Naive thymus-derived CD4-positive, alpha-beta T cell (primary cell): ENCODE results near the gene ZSCAN31. TPM values are rescaled to one million over a fixed set of nuclear protein-coding genes. Genes with fewer than 3 reads are reported as not detected.
A peak's percentile ranks its signal among the peaks of the same experiment; 100 is the strongest.
"Not testable (repeated sequence)": the region's sequence is repeated elsewhere in the genome, so short reads cannot be mapped to it uniquely, and the experiment has no call there.

ENCODE experiments used
- ATAC-seq: fragments of 150-1000 bp; cut with Tn5 transposase; 2 replicates; pipeline ENCODE4 v1.10.0; 2021; ENCODE audit warnings: mild to moderate bottlenecking, moderate library complexity
- CTCF ChIA-PET: fragments of 350-600 bp; sonication (Branson Sonifier 250); formaldehyde crosslinking; loops from one replicate; lab custom pipeline; 2021; ENCODE audit warnings: antibody characterized with exemption; lab: Charles Lee
- POLR2A ChIA-PET: fragments of 350-600 bp; sonication (Branson Sonifier 250); formaldehyde crosslinking; loops from one replicate; lab custom pipeline; 2021; ENCODE audit warnings: antibody characterized with exemption, inconsistent platforms; lab: Charles Lee
- DNase-seq, 9 donors: peaks; one replicate each; pipeline versions ENCODE4 v3.0.0 to v3.0.0-alpha.2; 2020 to 2022; ENCODE audit warnings: mixed read lengths in 1 of 9
- H3K27ac ChIP-seq: one replicate; pipeline ENCODE4 v1.7.0; 2013; ENCODE audit warnings: mild to moderate bottlenecking, low read depth, low read length, moderate library complexity
- H3K27me3 ChIP-seq, 2 donors: one replicate each; pipeline ENCODE4 v1.7.0; 2013; ENCODE audit warnings: low read length in 2 of 2, mild to moderate bottlenecking in 2 of 2, moderate library complexity in 2 of 2; ENCODE audit not compliant: control insufficient read depth in 2 of 2, insufficient read depth in 2 of 2
- H3K36me3 ChIP-seq, 3 experiments: 1 replicate in 2 of 3; 2 replicates in 1 of 3; pipeline ENCODE4 v1.7.0; 2013; ENCODE audit warnings: low read length in 3 of 3, mild to moderate bottlenecking in 3 of 3, moderate library complexity in 1 of 3; ENCODE audit not compliant: insufficient read depth in 3 of 3, control insufficient read depth in 2 of 3
- H3K4me1 ChIP-seq, 2 donors: one replicate each; pipeline ENCODE4 v1.7.0; 2013; ENCODE audit warnings: low read length in 2 of 2, mild to moderate bottlenecking in 2 of 2, moderate library complexity in 1 of 2; ENCODE audit not compliant: control insufficient read depth in 2 of 2, insufficient read depth in 2 of 2
- H3K4me3 ChIP-seq: 2 replicates; pipeline ENCODE4 v1.7.0; 2013; ENCODE audit warnings: mild to moderate bottlenecking, low read length
- H3K9me3 ChIP-seq, 3 experiments: 1 replicate in 2 of 3; 2 replicates in 1 of 3; pipeline ENCODE4 v1.7.0; 2013; ENCODE audit warnings: low read length in 3 of 3; ENCODE audit not compliant: control insufficient read depth in 2 of 3
- H3K27ac Mint-ChIP-seq, 9 donors: one replicate each; pipeline ENCODE4 v1.8.0; 2020 to 2022; ENCODE audit warnings: mixed read lengths in 9 of 9, mild to moderate bottlenecking in 8 of 9, moderate library complexity in 5 of 9, inconsistent platforms in 2 of 9
- H3K27me3 Mint-ChIP-seq, 5 donors: one replicate each; pipeline ENCODE4 v1.8.0; 2021 to 2022; ENCODE audit warnings: mixed read lengths in 5 of 5, mild to moderate bottlenecking in 1 of 5
- H3K36me3 Mint-ChIP-seq, 5 donors: one replicate each; pipeline ENCODE4 v1.8.0; 2020 to 2022; ENCODE audit warnings: mixed read lengths in 5 of 5, mild to moderate bottlenecking in 3 of 5, inconsistent platforms in 1 of 5
- H3K4me1 Mint-ChIP-seq, 7 donors: one replicate each; pipeline ENCODE4 v1.8.0; 2020 to 2022; ENCODE audit warnings: mixed read lengths in 7 of 7, mild to moderate bottlenecking in 3 of 7, inconsistent platforms in 1 of 7
- H3K4me3 Mint-ChIP-seq, 10 donors: one replicate each; pipeline ENCODE4 v1.8.0; 2020 to 2022; ENCODE audit warnings: mild to moderate bottlenecking in 10 of 10, mixed read lengths in 10 of 10, moderate library complexity in 6 of 10, inconsistent platforms in 2 of 10
- H3K9me3 Mint-ChIP-seq, 11 donors: one replicate each; pipeline ENCODE4 v1.8.0; 2020 to 2022; ENCODE audit warnings: mixed read lengths in 11 of 11, mild to moderate bottlenecking in 4 of 11, inconsistent platforms in 1 of 11, moderate library complexity in 1 of 11
- intact Hi-C, 2 donors: fragments of 100-400 bp; cut with micrococcal nuclease; formaldehyde crosslinking; loops; one replicate each; pipeline ENCODE4 v1.15.1; 2023
- polyA plus RNA-seq, 2 donors: library from polyadenylated mRNA; unstranded; fragments of 300-500 nt; fragmentation: Illumina TruSeq; gene quantifications; one replicate each; pipeline ENCODE4 v1.2.3, GENCODE V29; 2021
- total RNA-seq, 6 experiments: library from RNA in 5 of 6; stranded (reverse) in 5 of 6; gene quantifications; 1 replicate in 5 of 6; 2 replicates in 1 of 6; pipeline ENCODE4 v1.2.3 and lab custom pipeline; 2021 to 2026

Gene ZSCAN31
- total and polyA plus RNA-seq, 7 experiments from 2014 or later, result 0.56 to 2.4 (median 1.2) TPM

DNA sequence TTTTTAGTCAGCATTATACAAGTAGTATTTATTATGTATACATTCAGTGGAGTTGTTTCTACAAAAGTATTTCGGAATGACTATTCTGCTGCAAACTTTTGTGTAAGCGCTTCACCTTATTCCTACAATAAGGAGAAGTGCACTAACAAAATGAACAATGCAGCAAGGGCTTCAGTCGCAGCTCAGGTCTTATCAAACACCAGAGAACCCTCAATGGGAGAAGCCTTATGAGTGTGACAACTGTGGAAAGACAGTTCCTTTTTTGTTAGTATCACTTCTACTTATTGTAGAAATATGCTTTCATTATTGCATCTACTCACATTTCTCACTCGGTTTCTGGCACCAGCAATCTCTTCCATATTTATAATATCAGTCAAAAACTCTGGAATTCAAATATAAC, 32.6 kb upstream of the ZSCAN31 start:
- POLR2A ChIA-PET, result no interaction called here
- H3K27me3 ChIP-seq, result no peaks in the 10 kb centered on the region
- no peaks in the 10 kb centered on the region for H3K9me3 ChIP-seq
- DNase-seq (no peak), ATAC-seq (peak; percentile 57)
- H3K27me3 Mint-ChIP-seq, result no peaks in the 10 kb centered on the region
- intact Hi-C loops, result no loop called here
- CTCF ChIA-PET, result no interaction called here
- no peak overlapping the region for H3K27ac ChIP-seq
- no peak overlapping the region for H3K4me3 Mint-ChIP-seq
- H3K4me3 ChIP-seq, result no peak overlapping the region
- H3K27ac Mint-ChIP-seq, result no peak overlapping the region
- H3K9me3 Mint-ChIP-seq, result no peaks in the 10 kb centered on the region
- H3K4me1 Mint-ChIP-seq, result peaks cover 0 to 3% (median 0%) of the 10 kb centered on the region in 7 donors
- H3K36me3 ChIP-seq, result peaks cover 0 to 31% (median 3%) of the 10 kb centered on the region in 3 experiments
- H3K36me3 Mint-ChIP-seq, result peaks cover 13 to 30% (median 22%) of the 10 kb centered on the region in 5 donors
- H3K4me1 ChIP-seq, result no peaks in the 10 kb centered on the region

DNA sequence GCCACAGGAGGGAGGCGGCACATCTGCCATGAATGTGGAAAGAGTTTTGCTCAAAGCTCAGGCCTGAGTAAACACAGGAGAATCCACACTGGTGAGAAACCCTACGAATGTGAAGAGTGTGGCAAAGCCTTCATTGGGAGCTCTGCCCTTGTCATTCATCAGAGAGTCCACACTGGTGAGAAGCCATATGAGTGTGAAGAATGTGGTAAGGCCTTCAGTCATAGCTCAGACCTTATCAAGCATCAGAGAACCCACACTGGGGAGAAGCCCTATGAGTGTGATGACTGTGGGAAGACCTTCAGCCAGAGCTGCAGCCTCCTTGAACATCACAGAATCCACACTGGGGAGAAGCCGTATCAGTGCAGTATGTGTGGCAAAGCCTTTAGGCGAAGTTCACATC, 29.6 kb upstream of the ZSCAN31 start:
- H3K4me1 ChIP-seq, H3K4me3 ChIP-seq, H3K27me3 ChIP-seq, intact Hi-C loops, H3K27ac ChIP-seq, H3K9me3 ChIP-seq, ATAC-seq, H3K4me1 Mint-ChIP-seq, H3K4me3 Mint-ChIP-seq, DNase-seq, H3K27me3 Mint-ChIP-seq, H3K9me3 Mint-ChIP-seq: not testable (repeated sequence)
- ChIA-PET CTCF (interaction anchor here (1.0 kb wide), 1 partner anchor 112 kb away, joined by 3 read pairs; no protein-coding TSS in a partner anchor), POLR2A (interaction anchor here (0.7 kb wide), 1 partner anchor 20 kb away, joined by 3 read pairs; no protein-coding TSS in a partner anchor)
- H3K36me3 Mint-ChIP-seq, result peaks cover 13 to 41% (median 27%) of the 10 kb centered on the region in 5 donors
- peaks cover 0 to 49% (median 4%) of the 10 kb centered on the region in 3 experiments for H3K36me3 ChIP-seq
- peak overlapping the region in 1 of 9 donors; percentile 16 for H3K27ac Mint-ChIP-seq

GRCh38 chr6:28360961-28361360, 25.0 kb upstream of the ZSCAN31 start:
- Histone ChIP-seq H3K27ac (no peak overlapping the region), H3K27me3 (no peaks in the 10 kb centered on the region), H3K4me1 (peaks cover 0 to 4% of the 10 kb centered on the region in 2 donors), H3K4me3 (no peak overlapping the region), H3K9me3 (no peaks in the 10 kb centered on the region), H3K36me3 (peaks cover 0 to 42% (median 4%) of the 10 kb centered on the region in 3 experiments)
- H3K4me1 Mint-ChIP-seq, result peaks cover 0 to 12% (median 5%) of the 10 kb centered on the region in 7 donors
- DNase-seq, result no peak
- CTCF ChIA-PET, result no interaction called here
- POLR2A ChIA-PET, result no interaction called here
- H3K4me3 Mint-ChIP-seq, result no peak overlapping the region
- no peaks in the 10 kb centered on the region for H3K9me3 Mint-ChIP-seq
- intact Hi-C loops, result no loop called here
- peak overlapping the region in 1 of 9 donors; percentile 46 for H3K27ac Mint-ChIP-seq
- ATAC-seq, result no peak
- no peaks in the 10 kb centered on the region for H3K27me3 Mint-ChIP-seq
- peaks cover 10 to 30% (median 18%) of the 10 kb centered on the region in 5 donors for H3K36me3 Mint-ChIP-seq

- DNase-seq, H3K27ac ChIP-seq, H3K4me3 ChIP-seq, ATAC-seq, H3K4me3 Mint-ChIP-seq, H3K27ac Mint-ChIP-seq, H3K27me3 ChIP-seq, H3K9me3 Mint-ChIP-seq, H3K4me1 ChIP-seq, H3K27me3 Mint-ChIP-seq, H3K9me3 ChIP-seq: not testable (repeated sequence)
- Mint-ChIP-seq H3K36me3 (peaks cover 0 to 16% (median 6%) of the 10 kb centered on the region in 5 donors), H3K4me1 (peaks cover 0 to 24% (median 13%) of the 10 kb centered on the region in 7 donors)
- peaks cover 0 to 29% (median 4%) of the 10 kb centered on the region in 3 experiments for H3K36me3 ChIP-seq
- intact Hi-C loops, result loop anchor here (5.0 to 10.0 kb wide), 3 partner anchors 542 to 1175 kb away; a partner anchor contains a TSS
- ChIA-PET POLR2A (interaction anchor here (0.6 kb wide), 1 partner anchor 18 kb away, joined by 3 read pairs; no protein-coding TSS in a partner anchor), CTCF (interaction anchor here (0.5 kb wide), 1 partner anchor 226 kb away, joined by 3 read pairs; no protein-coding TSS in a partner anchor)
These were observed 23.6 kb upstream of the ZSCAN31 start for GRCh38 chr6:28359562-28359961.

DNA sequence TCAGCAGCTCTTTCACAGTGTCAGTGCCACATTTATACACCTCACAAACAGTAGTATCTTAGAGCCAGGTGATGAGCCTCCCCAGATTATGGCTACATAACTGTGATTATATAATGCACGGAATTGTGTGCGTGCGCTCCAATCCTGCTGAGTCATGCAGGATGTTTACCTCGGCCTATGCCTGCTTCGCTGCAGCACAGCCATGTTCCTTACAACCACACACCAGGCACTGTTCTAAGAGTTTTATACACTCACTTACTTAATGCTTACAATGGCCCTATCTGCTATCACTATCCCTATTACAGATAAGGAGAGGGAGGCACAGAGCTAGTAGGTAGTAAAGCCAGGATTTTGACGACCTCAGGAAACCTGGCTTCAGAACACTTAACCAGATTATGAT, 21.1 kb upstream of the ZSCAN31 start:
- no peak overlapping the region for H3K4me3 Mint-ChIP-seq
- peaks cover 0 to 11% (median 2%) of the 10 kb centered on the region in 5 donors for H3K36me3 Mint-ChIP-seq
- CTCF ChIA-PET, result interaction anchor here (0.7 to 2.0 kb wide), 3 partner anchors 16 to 90 kb away, joined by 3 to 10 read pairs (median 8); partner anchors contain the start of gene ZSCAN26
- H3K27me3 Mint-ChIP-seq, result no peaks in the 10 kb centered on the region
- peaks cover 8 to 31% (median 23%) of the 10 kb centered on the region in 7 donors for H3K4me1 Mint-ChIP-seq
- H3K27ac Mint-ChIP-seq, result peak overlapping the region in 2 of 9 donors; percentile 34 to 87
- Histone ChIP-seq H3K36me3 (peaks cover 0 to 8% (median 0%) of the 10 kb centered on the region in 3 experiments), H3K9me3 (no peaks in the 10 kb centered on the region), H3K27ac (no peak overlapping the region), H3K4me3 (no peak overlapping the region), H3K4me1 (peaks cover 0 to 7% of the 10 kb centered on the region in 2 donors), H3K27me3 (no peaks in the 10 kb centered on the region)
- no peak for ATAC-seq
- DNase-seq, result no peak
- intact Hi-C loops, result loop anchor here (2.0 to 10.0 kb wide), 6 partner anchors 276 to 1172 kb away; partner anchors contain the start of gene ZNF165 (in 1 of the 2)
- POLR2A ChIA-PET, result interaction anchor here (1.5 to 1.9 kb wide), 3 partner anchors 90 to 461 kb away, joined by 3 to 6 read pairs (median 4); partner anchors contain the start of gene ZSCAN26
- no peaks in the 10 kb centered on the region for H3K9me3 Mint-ChIP-seq

- peak overlapping the region in 2 of 10 donors; percentile 86 to 93 for H3K4me3 Mint-ChIP-seq
- H3K27me3 Mint-ChIP-seq, result no peaks in the 10 kb centered on the region
- H3K9me3 Mint-ChIP-seq, result no peaks in the 10 kb centered on the region
- H3K4me1 Mint-ChIP-seq, result peaks cover 10 to 32% (median 27%) of the 10 kb centered on the region in 7 donors
- ATAC-seq, result no peak
- DNase-seq, result no peak
- no peak overlapping the region for H3K4me3 ChIP-seq
- intact Hi-C loops, result loop anchor here (1.0 to 10.0 kb wide), 14 partner anchors 104 to 1194 kb away; partner anchors contain the start of genes ZKSCAN4 (in 1 of the 2), ZKSCAN8 (in 1 of the 2) and ZNF165 (in 1 of the 2)
- H3K9me3 ChIP-seq, result no peaks in the 10 kb centered on the region
- ChIA-PET CTCF (interaction anchor here (0.7 to 2.3 kb wide), 12 partner anchors 15 to 252 kb away, joined by 3 to 10 read pairs (median 4); partner anchors contain the start of gene ZSCAN26), POLR2A (interaction anchor here (0.8 to 1.9 kb wide), 8 partner anchors 15 to 859 kb away, joined by 3 to 7 read pairs (median 3); partner anchors contain the start of genes ZKSCAN8 and ZSCAN26)
- no peak overlapping the region for H3K27ac ChIP-seq
- peaks cover 0 to 4% (median 0%) of the 10 kb centered on the region in 3 experiments for H3K36me3 ChIP-seq
- H3K27me3 ChIP-seq, result no peaks in the 10 kb centered on the region
- peaks cover 0 to 11% (median 0%) of the 10 kb centered on the region in 5 donors for H3K36me3 Mint-ChIP-seq
- peaks cover 0 to 7% of the 10 kb centered on the region in 2 donors for H3K4me1 ChIP-seq
- no peak overlapping the region for H3K27ac Mint-ChIP-seq
These were observed 20.7 kb upstream of the ZSCAN31 start for GRCh38 chr6:28356666-28357020.
